IMR-90 (cell line): ENCODE results near the gene CATSPER1.

Source experiments
- CEBPB ChIP-seq: IDR thresholded peaks from 2 replicates; pipeline ENCODE4 v1.6.1; 2012; ENCODE audit warnings: low read depth, low read length, improper control_type of control experiment
- CHD1 ChIP-seq: IDR thresholded peaks from 2 replicates; pipeline ENCODE4 v1.6.1; 2012; ENCODE audit warnings: low read depth, low read length, improper control_type of control experiment
- MAFK ChIP-seq: IDR thresholded peaks from 2 replicates; pipeline ENCODE4 v1.6.1; 2012; ENCODE audit warnings: low read depth, low read length, improper control_type of control experiment
- MAZ ChIP-seq: IDR thresholded peaks from 2 replicates; pipeline ENCODE4 v1.6.1; 2012; ENCODE audit warnings: low read depth, mild to moderate bottlenecking, low read length, improper control_type of control experiment, moderate library complexity, borderline replicate concordance
- NFE2L2 ChIP-seq: fragments of 150-350 bp; IDR thresholded peaks from 2 replicates; pipeline ENCODE4 v1.6.1; 2016; ENCODE audit warnings: low read depth, mild to moderate bottlenecking, low read length
- POLR2A ChIP-seq: IDR thresholded peaks from 2 replicates; pipeline ENCODE4 v1.6.1; 2012; ENCODE audit warnings: mild to moderate bottlenecking, low read depth, low read length
- RAD21 ChIP-seq: IDR thresholded peaks from 2 replicates; pipeline ENCODE4 v1.6.1; 2012; ENCODE audit warnings: low read length, improper control_type of control experiment
- RFX5 ChIP-seq: IDR thresholded peaks from 2 replicates; pipeline ENCODE4 v1.8.0; 2012; ENCODE audit warnings: low read depth, mild to moderate bottlenecking, low read length, moderate library complexity
- SMC3 ChIP-seq: fragments of 150-350 bp; IDR thresholded peaks from 2 replicates; pipeline ENCODE4 v1.6.1; 2016; ENCODE audit warnings: low read depth, mild to moderate bottlenecking, antibody characterized with exemption, low read length, moderate library complexity
- TF ChIP-seq, protein P1 (sequence below): conservative IDR thresholded peaks from 2 replicates; pipeline ENCODE4 v1.5.1; 2012; ENCODE audit warnings: mild to moderate bottlenecking, low read depth, low read length, improper control_type of control experiment
- TF ChIP-seq, protein P2 (sequence below): fragments of 150-350 bp; IDR thresholded peaks from 2 replicates; pipeline ENCODE4 v1.6.1; 2016; ENCODE audit warnings: low read depth, mild to moderate bottlenecking, low read length, moderate library complexity, borderline replicate concordance
- TF ChIP-seq, protein P3 (sequence below): fragments of 150-350 bp; IDR thresholded peaks from 2 replicates; pipeline ENCODE4 v1.6.1; 2017; ENCODE audit warnings: mild to moderate bottlenecking, antibody characterized with exemption, low read length, low read depth

DNA sequence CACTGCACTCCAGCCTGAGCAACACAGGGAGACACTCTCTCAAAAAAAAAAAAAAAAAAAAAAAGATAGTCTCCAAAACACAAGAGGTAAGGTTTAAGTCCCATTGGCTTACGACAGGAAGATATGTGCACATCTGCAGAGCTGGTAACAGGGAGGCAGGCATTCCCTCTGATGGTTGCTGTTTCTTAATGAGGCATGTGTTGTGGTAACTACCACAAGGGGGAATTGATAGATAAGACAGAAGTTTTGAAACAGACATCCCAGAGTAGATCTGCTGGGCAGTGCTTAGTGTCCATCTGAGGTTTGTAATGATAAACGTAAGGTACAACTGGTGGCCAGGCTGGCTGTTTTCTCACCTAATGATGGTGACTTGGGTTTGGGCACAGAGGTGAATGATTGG is 29.0 kb downstream of the CATSPER1 start:
- no peak for TF ChIP-seq POLR2A
- TF ChIP-seq, protein P1, sequence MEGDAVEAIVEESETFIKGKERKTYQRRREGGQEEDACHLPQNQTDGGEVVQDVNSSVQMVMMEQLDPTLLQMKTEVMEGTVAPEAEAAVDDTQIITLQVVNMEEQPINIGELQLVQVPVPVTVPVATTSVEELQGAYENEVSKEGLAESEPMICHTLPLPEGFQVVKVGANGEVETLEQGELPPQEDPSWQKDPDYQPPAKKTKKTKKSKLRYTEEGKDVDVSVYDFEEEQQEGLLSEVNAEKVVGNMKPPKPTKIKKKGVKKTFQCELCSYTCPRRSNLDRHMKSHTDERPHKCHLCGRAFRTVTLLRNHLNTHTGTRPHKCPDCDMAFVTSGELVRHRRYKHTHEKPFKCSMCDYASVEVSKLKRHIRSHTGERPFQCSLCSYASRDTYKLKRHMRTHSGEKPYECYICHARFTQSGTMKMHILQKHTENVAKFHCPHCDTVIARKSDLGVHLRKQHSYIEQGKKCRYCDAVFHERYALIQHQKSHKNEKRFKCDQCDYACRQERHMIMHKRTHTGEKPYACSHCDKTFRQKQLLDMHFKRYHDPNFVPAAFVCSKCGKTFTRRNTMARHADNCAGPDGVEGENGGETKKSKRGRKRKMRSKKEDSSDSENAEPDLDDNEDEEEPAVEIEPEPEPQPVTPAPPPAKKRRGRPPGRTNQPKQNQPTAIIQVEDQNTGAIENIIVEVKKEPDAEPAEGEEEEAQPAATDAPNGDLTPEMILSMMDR = no peak
- TF ChIP-seq RAD21 = no peak
- TF ChIP-seq, protein P2, sequence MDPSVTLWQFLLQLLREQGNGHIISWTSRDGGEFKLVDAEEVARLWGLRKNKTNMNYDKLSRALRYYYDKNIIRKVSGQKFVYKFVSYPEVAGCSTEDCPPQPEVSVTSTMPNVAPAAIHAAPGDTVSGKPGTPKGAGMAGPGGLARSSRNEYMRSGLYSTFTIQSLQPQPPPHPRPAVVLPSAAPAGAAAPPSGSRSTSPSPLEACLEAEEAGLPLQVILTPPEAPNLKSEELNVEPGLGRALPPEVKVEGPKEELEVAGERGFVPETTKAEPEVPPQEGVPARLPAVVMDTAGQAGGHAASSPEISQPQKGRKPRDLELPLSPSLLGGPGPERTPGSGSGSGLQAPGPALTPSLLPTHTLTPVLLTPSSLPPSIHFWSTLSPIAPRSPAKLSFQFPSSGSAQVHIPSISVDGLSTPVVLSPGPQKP = no peak
- TF ChIP-seq, protein P3, sequence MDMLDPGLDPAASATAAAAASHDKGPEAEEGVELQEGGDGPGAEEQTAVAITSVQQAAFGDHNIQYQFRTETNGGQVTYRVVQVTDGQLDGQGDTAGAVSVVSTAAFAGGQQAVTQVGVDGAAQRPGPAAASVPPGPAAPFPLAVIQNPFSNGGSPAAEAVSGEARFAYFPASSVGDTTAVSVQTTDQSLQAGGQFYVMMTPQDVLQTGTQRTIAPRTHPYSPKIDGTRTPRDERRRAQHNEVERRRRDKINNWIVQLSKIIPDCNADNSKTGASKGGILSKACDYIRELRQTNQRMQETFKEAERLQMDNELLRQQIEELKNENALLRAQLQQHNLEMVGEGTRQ = no peak
- no peak for TF ChIP-seq MAZ
- TF ChIP-seq SMC3 = no peak
- no peak for TF ChIP-seq CEBPB
- no peak for TF ChIP-seq RFX5
- no peak for TF ChIP-seq MAFK
- TF ChIP-seq NFE2L2 = no peak
- TF ChIP-seq CHD1 = no peak
